ENCODE measurements around the gene YES1. TPM values are rescaled to one million over a fixed set of nuclear protein-coding genes. Genes with fewer than 3 reads are reported as not detected.

YES1 gene
- total and polyA plus RNA-seq, 2 of the 13 experiments (the other 11 are each of a cell fraction or from before 2014, with no cell fraction given), result 17.2 to 70.8 TPM

GRCh38 chr18:848062-848861 is 36.2 kb upstream of the YES1 start (continued):
- TF ChIP-seq HNF1A (IDR thresholded peaks at IDR 0.05; ENCODE audit: low read depth), result peak; percentile 56; the same call in 1 of the 2 replicates
- peak; percentile 74; the same call in 1 of the 2 replicates for TF ChIP-seq HNF1A (CRISPR knock-in tag; IDR thresholded peaks at IDR 0.05; ENCODE audit: borderline replicate concordance)
- peak; percentile 80; the same call in 1 of the 2 replicates for TF ChIP-seq ETV5 (CRISPR knock-in tag; IDR thresholded peaks at IDR 0.05; ENCODE audit: borderline replicate concordance)
- 0 out of 2 replicates have a peak, but pooled peaks have one; percentile 26 for TF ChIP-seq CENPT (CRISPR knock-in tag; IDR thresholded peaks at IDR 0.05; ENCODE audit: low read depth)
- TF ChIP-seq PRDM4 (CRISPR knock-in tag; IDR thresholded peaks at IDR 0.05; ENCODE audit: borderline replicate concordance), result no peak
- TF ChIP-seq SRY (CRISPR knock-in tag; IDR thresholded peaks at IDR 0.05), result peak; percentile 83; the same call in 1 of the 2 replicates
- peak; percentile 54 for TF ChIP-seq PITX1 (CRISPR knock-in tag; IDR thresholded peaks at IDR 0.05)
- TF ChIP-seq DMTF1 (CRISPR knock-in tag; IDR thresholded peaks at IDR 0.05), result no peak
- TF ChIP-seq ZFP62 (CRISPR knock-in tag; IDR thresholded peaks at IDR 0.05), result no peak
- TF ChIP-seq MNT (IDR thresholded peaks at IDR 0.05), result 0 out of 2 replicates have a peak, but pooled peaks have one; percentile 29
- TF ChIP-seq GATA4 (IDR thresholded peaks at IDR 0.05; ENCODE audit: borderline replicate concordance, low read depth), result no peak
- TF ChIP-seq ZMYM3 (CRISPR knock-in tag; IDR thresholded peaks at IDR 0.05), result peak; percentile 88; the same call in 1 of the 2 replicates
- no peak for TF ChIP-seq NR1H2 (CRISPR knock-in tag; IDR thresholded peaks at IDR 0.05; ENCODE audit: borderline replicate concordance, low read depth)
- TF ChIP-seq SATB2 (CRISPR knock-in tag; IDR thresholded peaks at IDR 0.05), result no peak
- TF ChIP-seq ZNF12 (CRISPR knock-in tag; IDR thresholded peaks at IDR 0.05), result peak; percentile 70; the same call in 1 of the 2 replicates
- TF ChIP-seq ZNF414 (CRISPR knock-in tag; IDR thresholded peaks at IDR 0.05), result peak; percentile 94; the same call in 1 of the 2 replicates
- TF ChIP-seq RNF2 (conservative IDR thresholded peaks at IDR 0.05; ENCODE audit: low read depth), result peak; percentile 72; the same call in 1 of the 2 replicates

All from HepG2 (cell line).